Neutrophil (primary cell): ENCODE data around the gene STT3B.

Experiments
- H3K27ac ChIP-seq: fragments of 200-600 bp; sonication (generic); 2 replicates; pipeline ENCODE4 v1.5.1; 2016; ENCODE audit warnings: mild to moderate bottlenecking, moderate library complexity
- H3K27me3 ChIP-seq: fragments of 200-600 bp; sonication (generic); 2 replicates; pipeline ENCODE4 v1.6.0; 2016; ENCODE audit warnings: mild to moderate bottlenecking
- H3K36me3 ChIP-seq: fragments of 200-600 bp; sonication (generic); 2 replicates; pipeline ENCODE4 v1.5.1; 2017
- H3K4me1 ChIP-seq, 2 experiments: fragments of 200-600 bp in 1 of 2; sonication (generic) in 1 of 2; 1 replicate in 1 of 2; 2 replicates in 1 of 2; pipeline versions ENCODE4 v1.5.1 to v1.6.1; 2013 to 2016; ENCODE audit warnings: low read depth in 1 of 2, low read length in 1 of 2, mild to moderate bottlenecking in 1 of 2, moderate library complexity in 1 of 2; ENCODE audit not compliant: control insufficient read depth in 1 of 2, insufficient read depth in 1 of 2
- H3K4me3 ChIP-seq, 2 experiments: fragments of 200-600 bp in 1 of 2; sonication (generic) in 1 of 2; 1 replicate in 1 of 2; 2 replicates in 1 of 2; pipeline ENCODE4 v1.5.1; 2013 to 2016; ENCODE audit warnings: low read depth in 1 of 2, low read length in 1 of 2, mild to moderate bottlenecking in 1 of 2, moderate library complexity in 1 of 2
- H3K9me3 ChIP-seq: fragments of 200-600 bp; sonication (generic); 2 replicates; pipeline ENCODE4 v1.5.1; 2016
- TF ChIP-seq, protein P1 (sequence below): fragments of 200-600 bp; sonication (generic); IDR thresholded peaks from 2 replicates; pipeline ENCODE4 v1.5.1; 2016; ENCODE audit warnings: antibody characterized with exemption

Gene STT3B

DNA sequence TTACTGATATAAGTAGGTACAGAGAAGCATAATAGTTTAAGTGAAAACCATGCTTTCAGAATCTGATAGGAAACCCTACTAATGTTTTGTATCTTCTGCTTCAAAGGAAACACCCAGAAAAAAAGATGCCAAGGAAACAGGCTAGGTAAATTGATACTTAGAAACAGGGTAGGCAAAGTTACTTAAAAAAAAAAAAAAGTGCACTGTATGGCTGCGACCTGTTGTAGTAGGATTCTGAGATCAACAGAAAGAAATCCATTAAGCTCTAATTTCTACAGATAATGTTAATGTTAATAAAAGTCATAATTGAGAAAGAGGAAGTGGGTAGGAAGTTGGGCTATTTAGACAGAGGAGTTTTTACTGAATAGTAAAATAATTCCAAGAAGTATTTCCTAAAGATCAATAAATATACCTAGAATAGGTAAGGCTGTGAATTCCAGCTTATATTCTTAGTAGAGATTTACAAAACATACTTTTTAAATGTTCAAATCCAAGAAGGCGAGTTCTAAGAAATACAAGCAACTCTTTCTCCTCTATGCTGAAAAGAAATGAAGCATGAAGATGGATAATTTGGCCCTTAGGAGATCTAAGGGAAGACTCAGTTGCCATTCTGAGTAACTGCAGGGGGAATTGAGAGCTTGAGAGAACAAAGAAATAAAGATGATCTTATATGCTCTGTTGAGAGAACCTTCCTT lies 24.1 kb upstream of the STT3B start:
- H3K9me3 ChIP-seq, result no peaks in the 10 kb centered on the region
- peaks cover 0 to 4% of the 10 kb centered on the region in 2 experiments for H3K4me1 ChIP-seq
- H3K27me3 ChIP-seq, result no peaks in the 10 kb centered on the region
- no peak overlapping the region for H3K4me3 ChIP-seq
- TF ChIP-seq, protein P1, sequence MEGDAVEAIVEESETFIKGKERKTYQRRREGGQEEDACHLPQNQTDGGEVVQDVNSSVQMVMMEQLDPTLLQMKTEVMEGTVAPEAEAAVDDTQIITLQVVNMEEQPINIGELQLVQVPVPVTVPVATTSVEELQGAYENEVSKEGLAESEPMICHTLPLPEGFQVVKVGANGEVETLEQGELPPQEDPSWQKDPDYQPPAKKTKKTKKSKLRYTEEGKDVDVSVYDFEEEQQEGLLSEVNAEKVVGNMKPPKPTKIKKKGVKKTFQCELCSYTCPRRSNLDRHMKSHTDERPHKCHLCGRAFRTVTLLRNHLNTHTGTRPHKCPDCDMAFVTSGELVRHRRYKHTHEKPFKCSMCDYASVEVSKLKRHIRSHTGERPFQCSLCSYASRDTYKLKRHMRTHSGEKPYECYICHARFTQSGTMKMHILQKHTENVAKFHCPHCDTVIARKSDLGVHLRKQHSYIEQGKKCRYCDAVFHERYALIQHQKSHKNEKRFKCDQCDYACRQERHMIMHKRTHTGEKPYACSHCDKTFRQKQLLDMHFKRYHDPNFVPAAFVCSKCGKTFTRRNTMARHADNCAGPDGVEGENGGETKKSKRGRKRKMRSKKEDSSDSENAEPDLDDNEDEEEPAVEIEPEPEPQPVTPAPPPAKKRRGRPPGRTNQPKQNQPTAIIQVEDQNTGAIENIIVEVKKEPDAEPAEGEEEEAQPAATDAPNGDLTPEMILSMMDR, result no peak
- H3K36me3 ChIP-seq, result no peaks in the 10 kb centered on the region
- H3K27ac ChIP-seq, result no peak overlapping the region

DNA sequence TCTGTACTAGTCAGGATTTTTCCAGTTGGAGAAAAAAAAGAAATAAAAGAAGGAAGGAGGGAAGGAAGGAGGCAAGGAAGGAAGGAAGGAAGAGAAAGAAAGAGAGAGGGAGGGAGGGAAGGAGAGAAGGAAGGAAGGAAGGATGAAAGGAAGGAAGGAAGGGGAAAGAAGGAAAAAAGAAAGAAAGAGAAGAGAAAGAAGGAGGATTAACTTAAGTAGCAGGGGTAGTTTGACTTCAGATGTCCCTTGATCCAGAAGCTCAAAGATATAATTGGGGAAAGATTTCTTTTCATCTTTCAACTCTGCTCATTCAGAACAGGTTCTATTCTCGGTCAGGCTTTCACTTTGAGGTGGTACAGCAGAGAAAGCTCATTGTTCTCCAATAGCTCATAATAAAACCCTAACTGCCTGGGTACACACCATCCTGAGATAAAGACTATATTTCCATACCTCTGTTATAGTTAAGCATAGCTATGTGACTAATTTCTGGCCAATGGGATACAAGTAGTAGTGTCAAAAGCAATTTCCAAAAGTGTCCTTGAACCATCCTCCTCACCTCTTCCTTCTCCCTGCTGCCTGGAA lies 23.5 kb upstream of the STT3B start:
- Histone ChIP-seq H3K9me3 (no peaks in the 10 kb centered on the region), H3K27ac (no peak overlapping the region), H3K4me3 (no peak overlapping the region), H3K36me3 (no peaks in the 10 kb centered on the region), H3K4me1 (peaks cover 0 to 4% of the 10 kb centered on the region in 2 experiments), H3K27me3 (no peaks in the 10 kb centered on the region)
- TF ChIP-seq, protein P1, result no peak

DNA sequence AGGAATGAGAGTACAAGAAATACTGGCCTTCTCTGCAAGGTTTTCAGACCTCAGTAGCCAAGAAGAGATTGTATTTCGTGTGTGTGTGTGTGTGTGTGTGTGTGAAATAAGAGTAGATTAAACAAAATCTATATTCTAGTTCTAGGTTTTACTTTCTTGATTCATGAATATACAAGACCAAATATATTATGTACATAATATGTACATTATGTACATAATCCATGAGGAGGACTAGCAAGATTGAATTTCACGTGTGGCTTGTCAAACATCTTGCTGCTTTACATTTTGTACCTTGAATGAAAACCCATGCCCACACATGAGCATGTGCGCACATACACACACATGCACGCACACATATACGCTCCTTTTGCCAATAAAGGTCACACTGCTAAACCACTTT lies 18.2 kb upstream of the STT3B start:
- H3K9me3 ChIP-seq, result no peaks in the 10 kb centered on the region
- no peaks in the 10 kb centered on the region for H3K36me3 ChIP-seq

DNA sequence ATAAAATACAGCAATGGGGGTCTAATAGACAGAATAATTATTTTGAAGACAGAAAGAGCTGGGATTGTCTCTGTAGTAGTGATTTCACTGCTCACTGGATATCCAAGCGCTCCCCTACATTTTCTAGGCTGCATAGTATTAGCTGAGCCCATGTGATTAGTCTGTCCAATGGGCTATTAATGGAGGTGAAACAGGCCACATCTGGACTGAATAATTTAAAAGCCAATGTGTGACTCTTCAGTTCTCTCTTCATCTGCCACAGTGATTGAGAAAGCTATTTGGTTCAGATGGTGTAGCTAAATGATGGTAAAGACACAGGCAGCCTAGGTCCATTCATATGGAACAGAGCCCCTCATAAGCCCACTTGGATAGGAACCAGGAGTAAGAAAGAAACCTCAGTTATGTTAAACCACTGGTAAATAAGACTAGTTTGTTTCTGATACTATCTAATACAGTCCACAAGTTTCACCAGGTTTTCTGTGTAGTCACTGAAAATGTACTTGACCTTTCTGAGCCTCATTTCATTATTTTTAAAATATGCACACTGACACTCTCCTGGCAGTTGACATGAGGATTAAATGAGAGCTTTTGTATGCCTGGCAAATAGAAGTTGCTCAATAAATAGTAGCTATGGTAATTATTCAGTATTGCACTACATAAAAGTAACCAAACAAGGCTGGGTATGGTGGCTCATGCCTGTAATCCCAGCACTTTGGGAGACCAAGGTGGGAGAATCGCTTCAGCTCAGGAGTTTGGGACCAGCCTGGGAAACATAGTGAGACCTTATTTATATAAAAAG lies 17.0 kb upstream of the STT3B start:
- H3K4me1 ChIP-seq, result no peaks in the 10 kb centered on the region
- no peaks in the 10 kb centered on the region for H3K36me3 ChIP-seq
- H3K27ac ChIP-seq, result no peak overlapping the region
- H3K4me3 ChIP-seq, result no peak overlapping the region
- TF ChIP-seq, protein P1, result no peak
- H3K27me3 ChIP-seq, result no peaks in the 10 kb centered on the region
- no peaks in the 10 kb centered on the region for H3K9me3 ChIP-seq

More for the DNA sequence above, 18.2 kb upstream of the STT3B start:
- Histone ChIP-seq H3K4me1 (no peaks in the 10 kb centered on the region), H3K4me3 (no peak overlapping the region), H3K27ac (no peak overlapping the region), H3K27me3 (no peaks in the 10 kb centered on the region)
- TF ChIP-seq, protein P1, result no peak

DNA sequence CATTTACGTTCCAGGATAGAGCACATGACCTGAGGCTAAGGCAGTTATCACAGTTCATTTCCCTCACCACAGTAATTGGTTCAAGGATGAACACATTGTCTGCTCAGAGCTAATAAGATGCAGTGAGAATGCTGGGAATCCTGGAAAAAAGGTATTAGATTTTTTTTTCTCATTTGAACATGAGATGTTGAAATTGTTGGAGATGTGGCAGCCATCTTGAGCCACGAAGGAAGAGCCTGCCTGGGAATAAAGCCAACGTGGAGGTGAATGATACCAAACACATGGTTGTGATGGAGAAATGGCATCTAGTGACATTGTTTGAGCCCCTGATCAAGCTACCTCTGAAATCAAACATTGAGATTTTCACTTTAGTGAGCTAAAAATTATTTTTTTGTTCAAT lies 16.0 kb upstream of the STT3B start:
- no peak overlapping the region for H3K27ac ChIP-seq
- no peak overlapping the region for H3K4me3 ChIP-seq
- H3K27me3 ChIP-seq, result no peaks in the 10 kb centered on the region
- no peaks in the 10 kb centered on the region for H3K36me3 ChIP-seq
- TF ChIP-seq, protein P1, result no peak
- H3K4me1 ChIP-seq, result peaks cover 5 to 7% of the 10 kb centered on the region in 2 experiments
- H3K9me3 ChIP-seq, result no peaks in the 10 kb centered on the region
